VCaP (cell line): Measurements from ENCODE around the gene PDGFD.

ENCODE experiments used
- H3K27ac ChIP-seq: fragments of 450-650 bp; 2 replicates; pipeline ENCODE4 v1.5.1; 2017
- CTCF ChIP-seq: fragments of 450-650 bp; conservative IDR thresholded peaks from 2 replicates; pipeline ENCODE4 v1.5.1; 2017; ENCODE audit warnings: mild to moderate bottlenecking, moderate library complexity

The PDGFD gene

GRCh38 chr11:104028476-104029263, 135.3 kb downstream of the PDGFD start:
- no peak for TF ChIP-seq CTCF
- no peak overlapping the region for H3K27ac ChIP-seq

- TF ChIP-seq CTCF: no peak
- H3K27ac ChIP-seq: no peak overlapping the region
Measured at GRCh38 chr11:104024572-104024971, 139.4 kb downstream of the PDGFD start.

- no peak for TF ChIP-seq CTCF
- H3K27ac ChIP-seq: no peak overlapping the region
Measured at GRCh38 chr11:104015649-104016415, 148.1 kb downstream of the PDGFD start.

GRCh38 chr11:104011044-104011443, 152.9 kb downstream of the PDGFD start:
- TF ChIP-seq CTCF: no peak
- no peak overlapping the region for H3K27ac ChIP-seq

- TF ChIP-seq CTCF: no peak
- H3K27ac ChIP-seq: no peak overlapping the region
Measured at GRCh38 chr11:104009744-104010143, 154.2 kb downstream of the PDGFD start.

- TF ChIP-seq CTCF: no peak
- H3K27ac ChIP-seq: no peak overlapping the region
Measured at GRCh38 chr11:104005234-104005855, 158.6 kb downstream of the PDGFD start.

GRCh38 chr11:104003491-104003890, 160.5 kb downstream of the PDGFD start:
- no peak overlapping the region for H3K27ac ChIP-seq
- TF ChIP-seq CTCF: no peak
